Epithelial cell of prostate (primary cell): ENCODE data around the gene GPRC5D.

Experiments used
- DNase-seq: peaks from one replicate; pipeline ENCODE4 v3.0.0-alpha.2; 2011; ENCODE audit warnings: low read depth, low spot score
- H3K27ac ChIP-seq: fragments of 450-650 bp; 2 replicates; pipeline ENCODE4 v1.5.1; 2017; ENCODE audit warnings: mild to moderate bottlenecking

The GPRC5D gene

GRCh38 chr12:12982331-12982730 lies 30.4 kb upstream of the GPRC5D start:
- no peak overlapping the region for H3K27ac ChIP-seq

GRCh38 chr12:12979731-12980259 lies 27.8 kb upstream of the GPRC5D start:
- no peak for DNase-seq

More at GRCh38 chr12:12982331-12982730, 30.4 kb upstream of the GPRC5D start:
- DNase-seq, result no peak

GRCh38 chr12:12979126-12979525 lies 27.2 kb upstream of the GPRC5D start:
- DNase-seq, result no peak
- peak overlapping the region; percentile 28 for H3K27ac ChIP-seq

More at GRCh38 chr12:12979731-12980259, 27.8 kb upstream of the GPRC5D start:
- H3K27ac ChIP-seq, result peak overlapping the region; percentile 28

GRCh38 chr12:12977231-12977630 lies 25.3 kb upstream of the GPRC5D start:
- no peak for DNase-seq
- peak overlapping the region; percentile 81 for H3K27ac ChIP-seq

- peak overlapping the region; percentile 81 for H3K27ac ChIP-seq
- peak; percentile 72 for DNase-seq
Measured at GRCh38 chr12:12976366-12976765, 24.4 kb upstream of the GPRC5D start.

GRCh38 chr12:12975322-12976077 lies 23.5 kb upstream of the GPRC5D start:
- peak overlapping the region; percentile 81 for H3K27ac ChIP-seq
- DNase-seq, result no peak

GRCh38 chr12:12974211-12974610 lies 22.2 kb upstream of the GPRC5D start:
- H3K27ac ChIP-seq, result no peak overlapping the region
- DNase-seq, result no peak

- no peak overlapping the region for H3K27ac ChIP-seq
- no peak for DNase-seq
Measured at GRCh38 chr12:12973019-12973418, 21.0 kb upstream of the GPRC5D start.

GRCh38 chr12:12965836-12966235 lies 13.9 kb upstream of the GPRC5D start:
- H3K27ac ChIP-seq, result no peak overlapping the region
- DNase-seq, result no peak

- DNase-seq, result no peak
Measured at GRCh38 chr12:12964255-12964654, 12.3 kb upstream of the GPRC5D start.

GRCh38 chr12:12960639-12961209 lies 8.8 kb upstream of the GPRC5D start:
- no peak overlapping the region for H3K27ac ChIP-seq
- no peak for DNase-seq

More at GRCh38 chr12:12964255-12964654, 12.3 kb upstream of the GPRC5D start:
- no peak overlapping the region for H3K27ac ChIP-seq

GRCh38 chr12:12958886-12959285 lies 6.9 kb upstream of the GPRC5D start:
- no peak for DNase-seq
- no peak overlapping the region for H3K27ac ChIP-seq

- no peak for DNase-seq
- H3K27ac ChIP-seq, result no peak overlapping the region
Measured at GRCh38 chr12:12954878-12955625, 3.1 kb upstream of the GPRC5D start.

- no peak for DNase-seq
- no peak overlapping the region for H3K27ac ChIP-seq
Measured at GRCh38 chr12:12954356-12954755, 2.4 kb upstream of the GPRC5D start.

- no peak for DNase-seq
Measured at GRCh38 chr12:12951504-12951903, 466 bp downstream of the GPRC5D start.

GRCh38 chr12:12947902-12948301 lies 4.1 kb downstream of the GPRC5D start:
- no peak overlapping the region for H3K27ac ChIP-seq
- no peak for DNase-seq

More at GRCh38 chr12:12951504-12951903, 466 bp downstream of the GPRC5D start:
- no peak overlapping the region for H3K27ac ChIP-seq

- no peak overlapping the region for H3K27ac ChIP-seq
Measured at GRCh38 chr12:12946686-12947355, 5.1 kb downstream of the GPRC5D start.

GRCh38 chr12:12945591-12945990 lies 6.4 kb downstream of the GPRC5D start:
- H3K27ac ChIP-seq, result no peak overlapping the region
- DNase-seq, result no peak

More at GRCh38 chr12:12946686-12947355, 5.1 kb downstream of the GPRC5D start:
- DNase-seq, result no peak

GRCh38 chr12:12943586-12944260 lies 8.2 kb downstream of the GPRC5D start:
- H3K27ac ChIP-seq, result no peak overlapping the region
- DNase-seq, result no peak
